Stimulated activated CD8-positive, alpha-beta memory T cell treated with anti-CD3 and anti-CD28 coated beads, Interleukin-12 subunit alpha, Interleukin-12 subunit beta, amount 100 ng/mL, for 4 hours (primary cell): ENCODE measurements around the gene ZIC1.

Experiments
- DNase-seq: peaks from one replicate; pipeline ENCODE4 v3.0.0-alpha.2; 2020; ENCODE audit warnings: low read depth

Gene ZIC1

GRCh38 chr3:147409143-147410115, at the start of gene ZIC1:
ZIC1 (plus strand) TSS chr3:147409365; CDS start chr3:147410113, 748 bp downstream.
- DNase-seq, result no peak

GRCh38 chr3:147360051-147360439, 49.1 kb upstream of the ZIC1 start:
- DNase-seq, result no peak

- DNase-seq, result no peak
Observed at GRCh38 chr3:147360646-147361453, 48.3 kb upstream of the ZIC1 start.

- no peak for DNase-seq
Observed at GRCh38 chr3:147361454-147362420, 47.4 kb upstream of the ZIC1 start.

GRCh38 chr3:147364771-147365170, 44.4 kb upstream of the ZIC1 start:
- no peak for DNase-seq

GRCh38 chr3:147365196-147366115, 43.7 kb upstream of the ZIC1 start:
- no peak for DNase-seq

GRCh38 chr3:147367676-147368075, 41.5 kb upstream of the ZIC1 start:
- DNase-seq, result no peak

GRCh38 chr3:147368151-147368550, 41.0 kb upstream of the ZIC1 start:
- DNase-seq, result no peak

- DNase-seq, result no peak
Observed at GRCh38 chr3:147368561-147369221, 40.5 kb upstream of the ZIC1 start.

GRCh38 chr3:147369231-147369630, 39.9 kb upstream of the ZIC1 start:
- no peak for DNase-seq

GRCh38 chr3:147369661-147370123, 39.5 kb upstream of the ZIC1 start:
- DNase-seq, result no peak

- DNase-seq, result no peak
Observed at GRCh38 chr3:147370349-147370748, 38.8 kb upstream of the ZIC1 start.

- DNase-seq, result no peak
Observed at GRCh38 chr3:147371140-147371539, 38.0 kb upstream of the ZIC1 start.

GRCh38 chr3:147371771-147372340, 37.3 kb upstream of the ZIC1 start:
- no peak for DNase-seq

- DNase-seq, result no peak
Observed at GRCh38 chr3:147372525-147373027, 36.6 kb upstream of the ZIC1 start.

GRCh38 chr3:147373301-147373700, 35.9 kb upstream of the ZIC1 start:
- DNase-seq, result no peak

GRCh38 chr3:147377412-147378367, 31.5 kb upstream of the ZIC1 start:
- no peak for DNase-seq

GRCh38 chr3:147379651-147380050, 29.5 kb upstream of the ZIC1 start:
- DNase-seq, result no peak
